HUES64 (cell line): ENCODE data around the gene ZBTB42.

Experiments
- H3K27ac ChIP-seq: 2 replicates; pipeline ENCODE4 v1.7.0; 2013; ENCODE audit warnings: low read depth, low read length, inconsistent platforms
- H3K27me3 ChIP-seq: 2 replicates; pipeline ENCODE4 v1.6.1; 2013; ENCODE audit warnings: mild to moderate bottlenecking, low read length; ENCODE audit not compliant: insufficient read depth
- H3K36me3 ChIP-seq: 2 replicates; pipeline ENCODE4 v1.6.1; 2013; ENCODE audit warnings: mild to moderate bottlenecking, low read length; ENCODE audit not compliant: insufficient read depth
- H3K4me1 ChIP-seq: 2 replicates; pipeline ENCODE4 v1.6.1; 2013; ENCODE audit warnings: mild to moderate bottlenecking, low read length, moderate library complexity; ENCODE audit not compliant: insufficient read depth
- H3K4me3 ChIP-seq: 2 replicates; pipeline ENCODE4 v1.5.1; 2013; ENCODE audit warnings: mild to moderate bottlenecking, low read length, moderate library complexity
- H3K9ac ChIP-seq: 2 replicates; pipeline ENCODE4 v1.6.1; 2013; ENCODE audit warnings: mild to moderate bottlenecking, low read depth, low read length
- H3K9me3 ChIP-seq: 2 replicates; pipeline ENCODE4 v1.6.1; 2013; ENCODE audit warnings: low read depth, low read length; ENCODE audit not compliant: insufficient read depth
- WGBS: fragments of 150-250, 120-280 bp; methylation state at CpG from one replicate; pipeline ENCODE4 v1.1.7; 2013; ENCODE audit warnings: missing lambda C conversion rate; 5-methylcytosine and 5-hydroxymethylcytosine counted together

Gene ZBTB42

DNA sequence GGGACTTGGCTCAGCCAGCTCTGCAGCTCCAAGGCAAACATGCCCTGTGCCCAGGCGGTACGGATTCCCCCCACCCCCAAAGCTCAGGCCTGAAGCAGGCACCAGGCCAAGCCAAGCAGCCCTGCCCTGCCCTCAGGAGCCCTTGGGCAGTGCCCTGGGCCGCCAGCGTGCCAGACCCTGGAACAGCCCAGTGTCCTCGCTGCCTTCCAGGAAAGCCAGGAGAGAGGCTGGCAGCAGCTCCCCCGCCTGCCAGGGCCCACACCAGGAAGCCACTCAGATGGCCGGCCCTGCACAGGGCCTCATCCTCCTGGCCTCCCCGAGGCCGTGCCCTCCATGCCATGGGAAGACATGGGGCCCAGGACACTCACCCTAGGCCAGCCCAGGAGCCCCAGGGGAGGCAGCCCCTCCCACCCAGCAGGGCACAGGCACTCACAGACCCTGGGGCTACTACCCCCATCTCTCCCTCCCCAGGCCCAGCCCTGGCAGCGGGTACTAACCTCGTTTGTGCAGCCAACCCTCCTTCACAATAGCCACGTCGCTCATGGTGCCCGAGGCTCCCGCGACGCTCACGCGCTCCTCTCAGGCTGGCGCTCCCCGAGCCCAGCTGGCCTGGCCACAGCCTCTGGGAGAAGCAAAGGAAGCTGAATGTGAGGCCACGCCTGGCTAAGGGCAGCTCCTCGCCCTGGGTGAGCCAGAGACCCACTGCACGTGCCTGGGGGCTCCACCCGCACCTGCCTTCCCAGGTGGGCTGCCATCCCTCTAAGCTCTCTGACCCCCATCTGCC, 8.6 kb upstream of the ZBTB42 start:
- Histone ChIP-seq H3K9ac (no peak overlapping the region), H3K27me3 (peaks cover 20% of the 10 kb centered on the region), H3K36me3 (peaks cover 35% of the 10 kb centered on the region), H3K4me1 (peaks cover 21% of the 10 kb centered on the region), H3K9me3 (no peaks in the 10 kb centered on the region), H3K27ac (no peak overlapping the region), H3K4me3 (no peak overlapping the region)
- WGBS: 95% methylated on average over 25 of the region's 25 CpGs

DNA sequence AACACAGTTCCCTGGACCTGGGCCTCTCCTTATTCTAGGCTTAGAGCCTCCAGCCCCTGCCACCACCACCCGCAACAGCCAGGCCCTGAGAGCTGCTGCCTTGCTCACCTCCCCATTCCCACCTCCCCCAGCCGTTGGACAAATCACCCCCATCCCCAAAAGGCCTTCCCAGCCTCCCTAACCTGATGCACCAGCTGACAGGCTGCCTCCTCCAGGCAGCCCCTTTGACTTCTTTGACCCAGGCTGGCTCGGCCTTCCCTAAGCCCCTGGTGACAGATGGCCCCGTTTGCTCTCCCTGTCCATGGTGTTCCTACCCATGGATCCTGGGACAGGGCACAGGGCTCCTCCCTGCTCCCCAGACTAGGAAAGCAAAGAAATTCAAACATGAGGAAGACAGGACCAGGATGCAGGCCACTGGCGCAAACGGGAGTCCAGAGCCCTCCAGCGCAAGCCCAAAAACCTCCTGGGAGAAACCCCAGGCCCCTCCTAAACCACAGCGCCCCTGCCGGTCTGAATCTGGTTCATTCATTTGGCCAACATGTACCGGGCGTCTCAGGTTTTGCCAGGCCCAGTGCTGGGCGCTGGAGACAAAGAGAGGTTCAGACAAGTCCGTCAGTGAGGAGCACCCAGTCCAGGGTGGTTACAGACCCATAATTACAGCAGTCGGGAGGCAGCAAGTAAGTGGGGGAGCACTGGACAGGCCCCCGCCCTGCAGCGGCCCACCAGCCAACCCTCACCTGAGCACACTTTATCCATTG, 7.8 kb upstream of the ZBTB42 start:
- H3K4me1 ChIP-seq: peaks cover 25% of the 10 kb centered on the region
- H3K9me3 ChIP-seq: no peaks in the 10 kb centered on the region
- WGBS: 85% methylated on average over 16 of the region's 16 CpGs
- H3K4me3 ChIP-seq: 0 out of 2 replicates have a peak overlapping the region, but pooled peaks have one; percentile 75
- H3K27ac ChIP-seq: no peak overlapping the region
- H3K27me3 ChIP-seq: peaks cover 28% of the 10 kb centered on the region
- peaks cover 32% of the 10 kb centered on the region for H3K36me3 ChIP-seq
- no peak overlapping the region for H3K9ac ChIP-seq

DNA sequence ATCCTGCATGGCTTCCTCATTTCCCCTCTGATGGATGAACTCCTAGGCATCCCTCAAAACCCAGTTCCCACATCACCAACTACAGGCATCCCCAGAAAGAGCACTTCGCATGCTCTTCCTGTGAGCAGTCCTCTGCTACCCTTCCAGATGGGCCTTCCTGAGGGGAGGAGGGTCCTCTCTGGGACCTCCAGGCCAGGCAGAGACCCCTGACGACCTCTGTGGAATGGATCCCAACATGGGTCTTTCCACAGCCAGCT, 7.3 kb upstream of the ZBTB42 start:
- Histone ChIP-seq H3K9ac (no peak overlapping the region), H3K27ac (no peak overlapping the region), H3K9me3 (no peaks in the 10 kb centered on the region), H3K36me3 (peaks cover 28% of the 10 kb centered on the region), H3K27me3 (peaks cover 33% of the 10 kb centered on the region), H3K4me3 (peak overlapping the region; percentile 75), H3K4me1 (peaks cover 25% of the 10 kb centered on the region)
- WGBS: 78% methylated on average over 2 of the region's 2 CpGs

DNA sequence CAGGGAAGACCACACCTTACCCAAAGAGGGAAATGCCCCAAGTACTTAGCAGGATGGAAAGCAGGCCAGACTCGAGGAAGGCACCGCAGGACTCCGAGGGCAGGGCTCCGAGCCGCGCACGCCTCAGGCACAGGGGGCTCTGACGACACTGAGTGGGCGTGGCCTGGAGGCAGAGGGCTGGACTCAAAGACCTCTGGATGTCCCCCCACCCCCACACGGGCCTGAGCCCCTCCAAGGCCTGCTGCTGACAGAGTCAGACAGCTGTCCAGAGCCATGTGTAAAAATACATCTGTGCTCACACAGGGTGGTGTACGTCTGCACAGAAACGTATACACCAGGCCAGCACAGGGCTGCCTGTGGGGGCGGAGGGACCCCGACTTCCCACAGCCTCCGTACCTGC, 6.8 kb upstream of the ZBTB42 start:
- Histone ChIP-seq H3K9ac (peak overlapping the region; percentile 61; the same call in 1 of the 2 replicates), H3K9me3 (no peaks in the 10 kb centered on the region), H3K4me1 (peaks cover 26% of the 10 kb centered on the region), H3K36me3 (peaks cover 26% of the 10 kb centered on the region), H3K27me3 (peaks cover 38% of the 10 kb centered on the region), H3K27ac (no peak overlapping the region), H3K4me3 (peak overlapping the region; percentile 75)
- WGBS: 34% methylated on average over 15 of the region's 15 CpGs

DNA sequence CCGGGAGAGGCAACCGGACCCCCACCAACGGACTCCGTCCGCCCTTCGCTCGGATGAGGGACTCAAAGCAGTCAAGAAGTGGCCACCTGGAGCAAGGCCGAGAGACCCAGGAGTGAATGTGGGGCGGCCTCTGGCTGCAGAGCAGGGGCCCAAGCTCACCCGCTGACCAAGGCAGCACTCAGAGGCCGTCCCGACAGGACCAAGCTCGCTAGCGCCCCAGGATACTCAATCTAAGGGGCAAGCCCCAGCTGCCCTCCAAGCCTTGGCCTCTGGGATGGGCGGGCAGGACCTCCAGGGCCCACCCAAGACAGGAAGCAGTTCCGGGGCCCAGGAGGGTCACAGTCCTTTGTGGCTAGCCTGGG, 6.3 kb upstream of the ZBTB42 start:
- H3K4me3 ChIP-seq: peak overlapping the region; percentile 75
- H3K36me3 ChIP-seq: peaks cover 25% of the 10 kb centered on the region
- no peaks in the 10 kb centered on the region for H3K9me3 ChIP-seq
- peak overlapping the region; percentile 61 for H3K9ac ChIP-seq
- peaks cover 31% of the 10 kb centered on the region for H3K4me1 ChIP-seq
- H3K27me3 ChIP-seq: peaks cover 42% of the 10 kb centered on the region
- 7% methylated on average over 16 of the region's 16 CpGs for WGBS
- no peak overlapping the region for H3K27ac ChIP-seq

DNA sequence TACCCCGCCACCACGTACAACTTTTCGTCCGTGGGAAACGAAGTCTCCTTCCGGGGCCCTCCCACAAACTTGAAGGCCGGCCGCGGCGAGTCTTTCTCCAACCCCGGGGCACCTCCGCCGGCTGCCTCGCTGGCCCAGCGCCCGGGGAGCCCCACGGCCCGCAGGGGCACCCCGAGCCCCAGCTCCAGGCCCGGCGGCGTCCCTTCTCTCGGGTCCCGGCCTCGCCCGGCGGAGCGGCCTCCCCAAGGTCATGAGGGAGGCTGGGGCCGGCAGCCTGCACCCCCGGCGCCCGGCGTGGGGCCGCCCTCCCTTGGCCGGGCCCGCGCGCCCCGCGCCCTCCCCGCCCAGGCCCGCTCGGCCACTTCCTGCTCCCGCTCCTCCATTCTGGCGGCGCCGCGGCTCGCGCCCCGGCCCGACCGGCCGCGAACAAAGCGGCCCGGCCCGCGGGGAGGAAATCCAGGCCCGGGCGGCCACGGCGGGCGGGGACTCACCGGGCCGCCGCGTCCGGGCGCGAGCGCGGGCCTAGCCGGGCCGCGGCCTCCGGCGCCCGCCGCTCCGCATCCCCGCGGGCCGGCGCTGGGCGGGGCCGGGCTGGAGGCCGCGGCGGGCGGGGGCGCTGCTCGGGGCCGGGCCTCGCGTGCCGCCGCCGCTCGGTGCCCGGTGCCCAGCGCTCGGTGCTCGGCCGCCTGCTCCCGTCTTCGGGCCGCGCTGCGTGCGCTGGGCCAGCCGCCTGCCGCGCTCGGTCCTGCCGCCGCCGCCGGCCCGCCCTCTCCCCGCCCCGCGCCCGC, 5.7 kb upstream of the ZBTB42 start, which contains the start of gene AKT1:
Gene AKT1 (minus strand): TSS at position 756 of the 788 bp plus-strand sequence. CDS start 3,105 bp downstream, outside the sequence.
- Histone ChIP-seq H3K27me3 (peaks cover 47% of the 10 kb centered on the region), H3K9me3 (no peaks in the 10 kb centered on the region), H3K27ac (no peak within 1 kb of the TSS), H3K4me1 (peaks cover 31% of the 10 kb centered on the region), H3K4me3 (peak within 1 kb of the TSS; percentile 75), H3K9ac (peak within 1 kb of the TSS; percentile 61), H3K36me3 (peaks cover 22% of the 10 kb centered on the region)
- under 1% methylated on average over 122 of the region's 124 CpGs for WGBS

DNA sequence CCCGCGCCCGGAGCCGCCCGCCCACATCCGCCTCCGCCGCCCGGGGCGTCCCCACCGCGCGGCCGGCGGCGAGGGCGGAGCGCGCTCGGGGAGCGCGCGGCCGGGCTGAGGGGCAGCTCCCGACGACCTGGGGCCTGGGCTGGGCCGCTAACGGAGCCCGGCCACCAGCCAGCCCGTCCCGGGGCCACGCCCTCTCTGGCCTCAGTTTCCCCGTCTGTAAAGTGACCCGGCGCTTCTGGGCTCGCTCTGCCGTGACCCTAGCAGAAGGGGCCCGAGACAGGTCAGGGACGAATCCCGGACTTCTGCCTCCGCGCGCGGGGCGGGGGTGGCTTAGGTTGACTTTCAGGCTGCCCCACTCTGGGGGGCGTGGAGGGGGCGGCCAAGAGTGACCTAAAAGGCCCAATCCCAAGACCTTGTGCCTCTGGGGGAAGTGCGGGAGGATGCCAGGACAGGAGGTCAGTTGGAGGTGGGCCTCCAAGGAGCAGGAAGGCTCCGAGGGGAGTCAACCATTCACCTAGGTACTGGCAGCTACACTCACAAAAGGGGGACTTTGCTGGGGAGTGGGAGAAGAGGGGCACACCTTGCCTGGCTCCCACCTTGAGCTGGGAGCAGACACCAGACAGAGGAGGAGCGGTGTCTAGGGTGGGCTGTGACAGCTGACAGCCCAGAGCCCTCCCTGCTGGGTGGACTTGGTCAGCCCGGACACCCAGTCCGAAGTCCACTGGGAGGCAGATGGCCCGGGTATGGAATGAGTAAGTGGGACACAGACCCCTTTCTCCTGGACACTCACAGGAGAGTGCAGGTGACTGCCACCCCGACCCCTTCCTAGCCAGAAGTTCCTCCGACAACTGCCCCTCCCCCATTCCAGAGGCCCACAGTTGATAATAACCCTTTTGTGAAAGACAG, 4.9 kb upstream of the ZBTB42 start:
- peaks cover 31% of the 10 kb centered on the region for H3K4me1 ChIP-seq
- no peak overlapping the region for H3K27ac ChIP-seq
- 8% methylated on average over 54 of the region's 55 CpGs for WGBS
- peaks cover 14% of the 10 kb centered on the region for H3K36me3 ChIP-seq
- peak overlapping the region; percentile 31; the same call in 1 of the 2 replicates for H3K9ac ChIP-seq
- H3K4me3 ChIP-seq: peak overlapping the region; percentile 58
- H3K27me3 ChIP-seq: peaks cover 50% of the 10 kb centered on the region
- H3K9me3 ChIP-seq: no peaks in the 10 kb centered on the region

DNA sequence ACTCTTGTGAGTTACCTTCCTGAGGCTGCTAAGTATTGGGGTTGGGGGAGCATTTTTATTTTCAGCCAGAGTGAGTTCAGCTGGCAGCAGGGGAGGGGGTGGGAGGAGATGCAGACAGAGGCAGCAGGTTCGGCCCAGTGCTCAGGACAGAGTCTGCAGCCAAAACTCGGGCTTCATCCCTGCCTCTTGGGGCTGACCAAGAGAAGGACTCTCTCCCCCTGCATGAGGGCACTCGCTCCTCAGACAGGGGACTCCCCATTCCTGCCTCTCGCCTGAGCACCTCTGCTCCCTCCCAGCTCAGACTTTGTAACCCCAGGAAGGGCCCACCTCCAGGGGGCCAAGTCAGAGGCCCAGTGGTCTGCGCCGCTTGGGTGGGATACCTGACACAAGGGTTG, 4.2 kb upstream of the ZBTB42 start:
- H3K9ac ChIP-seq: no peak overlapping the region
- no peaks in the 10 kb centered on the region for H3K9me3 ChIP-seq
- H3K27ac ChIP-seq: no peak overlapping the region
- no peak overlapping the region for H3K4me3 ChIP-seq
- H3K4me1 ChIP-seq: peaks cover 31% of the 10 kb centered on the region
- WGBS: 62% methylated on average over 6 of the region's 6 CpGs
- peaks cover 57% of the 10 kb centered on the region for H3K27me3 ChIP-seq
- peaks cover 7% of the 10 kb centered on the region; the same call in 1 of the 2 replicates for H3K36me3 ChIP-seq

DNA sequence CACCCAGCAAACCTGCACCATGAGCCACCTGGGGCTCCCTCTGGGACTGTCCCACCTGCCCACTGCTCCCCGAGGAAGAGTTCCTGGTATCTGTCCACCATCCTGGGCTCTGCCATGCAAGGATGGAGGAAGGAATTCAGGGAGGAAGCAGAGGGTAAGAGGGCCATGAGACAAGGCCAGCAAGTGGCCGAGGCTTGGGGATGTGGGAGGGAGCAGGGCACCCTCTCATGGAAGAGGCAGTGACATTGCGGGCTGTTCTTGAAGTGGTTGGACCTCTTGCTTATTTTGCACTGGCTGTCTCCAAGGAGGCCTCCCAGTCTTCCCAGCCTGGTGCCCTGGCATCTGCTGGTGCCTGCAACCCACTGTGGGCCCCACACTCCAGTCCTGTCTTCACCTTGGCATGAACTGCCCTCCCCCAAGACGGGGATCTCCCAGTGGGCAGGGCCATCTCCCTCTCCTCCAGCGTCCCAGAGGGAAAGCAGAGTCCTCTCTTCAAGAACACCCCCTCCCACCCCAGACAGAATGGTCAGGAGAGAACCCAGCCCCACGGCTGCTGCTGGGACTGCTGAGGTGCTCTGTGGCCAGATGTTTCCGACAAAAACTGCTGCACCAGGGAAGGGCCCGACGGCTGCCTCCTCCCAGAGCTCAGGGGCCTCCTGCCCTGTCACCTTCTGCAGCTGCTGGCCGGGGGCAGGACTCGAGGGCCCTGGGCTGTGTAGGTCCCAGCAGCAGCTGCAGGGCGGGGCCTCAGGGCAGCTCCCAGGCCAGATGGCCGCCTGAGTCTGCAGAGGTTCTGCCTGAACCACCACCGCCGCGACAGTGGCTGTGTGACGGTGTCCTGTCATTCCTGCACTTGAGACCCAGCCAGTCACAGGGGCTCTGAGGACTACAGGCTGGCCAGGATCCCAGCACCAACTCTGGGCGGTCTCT, 3.5 kb upstream of the ZBTB42 start:
- Histone ChIP-seq H3K4me3 (0 out of 2 replicates have a peak overlapping the region, but pooled peaks have one; percentile 1), H3K9me3 (no peaks in the 10 kb centered on the region), H3K9ac (no peak overlapping the region), H3K27me3 (peaks cover 64% of the 10 kb centered on the region), H3K36me3 (0 out of 2 replicates have a peak, but pooled peaks cover under 1% of the 10 kb centered on the region), H3K4me1 (peaks cover 31% of the 10 kb centered on the region), H3K27ac (no peak overlapping the region)
- 39% methylated on average over 18 of the region's 18 CpGs for WGBS
